ENCODE measurements around the gene CHST10.
"Not testable (repeated sequence)": the region's sequence is repeated elsewhere in the genome, so short reads cannot be mapped to it uniquely, and the experiment has no call there.

The CHST10 gene

DNA sequence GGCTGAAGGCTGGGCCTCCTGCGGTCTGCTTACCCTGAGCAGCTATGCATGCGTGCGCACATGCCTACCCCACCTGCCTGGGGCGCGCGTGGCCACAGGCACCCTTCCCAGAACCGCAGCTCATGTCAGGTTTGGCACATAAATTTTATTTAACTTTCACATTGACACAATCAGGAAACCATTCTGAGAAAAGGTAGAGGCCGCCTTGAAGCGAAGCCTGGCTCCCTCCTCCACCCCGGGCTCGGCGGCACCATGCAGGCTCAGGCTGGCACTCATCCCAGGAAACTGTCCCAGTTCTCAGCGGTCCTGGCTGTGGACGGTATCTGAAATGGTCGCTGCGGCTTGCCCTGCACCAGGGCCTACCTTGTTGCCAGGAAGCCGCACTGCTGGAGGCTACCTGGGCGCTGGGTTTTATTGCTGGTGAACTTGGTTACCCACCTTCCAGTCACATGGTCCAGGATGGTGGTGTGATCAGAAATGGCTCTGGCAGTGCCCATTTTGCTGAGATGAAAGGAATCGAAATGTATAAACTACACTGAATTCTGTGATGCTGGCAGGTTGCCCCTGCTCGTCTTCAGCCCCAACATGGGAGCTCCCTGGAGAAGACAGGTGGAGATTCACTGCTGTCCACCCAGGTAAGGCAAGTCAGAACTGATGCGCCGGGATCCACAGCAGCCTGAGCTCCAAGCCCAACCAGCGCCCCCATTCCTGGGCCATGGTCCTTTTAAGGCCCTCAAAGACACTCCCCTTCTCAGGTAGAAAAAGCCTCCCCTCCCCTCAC lies 25.5 kb downstream of the CHST10 start:
- no peak for DNase-seq

DNA sequence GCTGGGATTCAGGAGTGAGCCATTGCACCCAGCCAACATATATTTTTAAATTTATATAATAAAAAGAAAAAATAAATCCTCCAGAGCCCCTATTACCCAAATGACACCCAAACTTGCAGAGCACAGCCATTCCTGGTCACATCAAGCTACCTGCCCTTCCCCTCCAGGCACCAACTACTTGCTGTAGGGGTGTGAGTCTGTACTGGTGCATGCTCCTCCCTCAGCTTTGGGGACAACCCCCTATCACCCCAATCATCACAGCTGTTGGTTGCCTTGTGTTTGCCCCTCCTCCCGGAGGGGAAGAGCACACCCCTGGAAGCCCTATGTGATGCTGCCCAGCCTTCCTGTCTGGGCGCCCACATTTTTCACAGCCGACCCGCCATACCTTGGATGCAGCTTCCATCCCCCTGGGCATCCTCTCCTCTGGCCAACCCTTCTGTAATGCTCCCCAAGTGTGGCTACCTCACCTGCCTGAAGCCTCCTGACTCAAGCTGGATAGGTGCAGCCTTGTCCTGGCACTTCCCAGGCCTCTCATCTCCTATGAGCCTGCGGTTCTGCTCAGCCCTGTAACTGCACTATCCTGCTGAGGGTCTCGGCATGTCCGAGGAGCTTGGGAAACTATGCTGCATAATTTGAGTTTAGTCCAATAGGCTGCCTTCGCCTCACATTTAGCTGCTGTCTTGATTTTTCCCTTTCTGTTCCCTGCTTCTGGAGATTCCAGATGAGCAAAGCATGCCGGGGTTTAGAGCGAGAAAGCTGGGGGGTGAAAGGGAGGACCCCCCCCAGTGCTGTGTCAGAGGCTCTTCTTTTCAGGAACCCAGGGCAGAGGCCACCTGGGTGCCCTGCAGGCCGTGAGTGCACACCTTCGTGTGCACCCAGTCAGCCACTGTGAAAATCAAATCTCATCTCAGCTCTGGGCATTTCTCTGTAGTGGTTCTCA lies 27.2 kb downstream of the CHST10 start:
- no peak for DNase-seq

DNA sequence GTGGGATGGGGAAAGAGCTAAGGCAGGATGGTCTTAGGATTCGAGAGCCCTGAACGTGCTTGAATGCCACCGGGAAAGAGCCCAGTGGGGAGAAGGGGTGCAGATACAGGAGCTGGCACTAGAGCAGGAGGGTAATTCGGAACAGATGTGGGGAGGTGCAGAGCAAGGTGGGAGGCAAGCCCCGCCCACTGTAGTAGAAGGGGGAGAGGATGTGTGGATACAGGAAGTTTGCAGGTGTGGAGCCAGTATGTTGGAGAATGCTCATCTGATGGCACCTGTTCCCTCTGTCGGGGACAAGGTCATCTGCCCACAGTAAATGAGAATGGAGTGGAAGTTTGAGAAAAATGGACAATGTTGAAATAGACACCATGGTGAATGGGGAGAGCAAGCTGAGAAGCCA lies 28.8 kb downstream of the CHST10 start:
- DNase-seq: no peak

DNA sequence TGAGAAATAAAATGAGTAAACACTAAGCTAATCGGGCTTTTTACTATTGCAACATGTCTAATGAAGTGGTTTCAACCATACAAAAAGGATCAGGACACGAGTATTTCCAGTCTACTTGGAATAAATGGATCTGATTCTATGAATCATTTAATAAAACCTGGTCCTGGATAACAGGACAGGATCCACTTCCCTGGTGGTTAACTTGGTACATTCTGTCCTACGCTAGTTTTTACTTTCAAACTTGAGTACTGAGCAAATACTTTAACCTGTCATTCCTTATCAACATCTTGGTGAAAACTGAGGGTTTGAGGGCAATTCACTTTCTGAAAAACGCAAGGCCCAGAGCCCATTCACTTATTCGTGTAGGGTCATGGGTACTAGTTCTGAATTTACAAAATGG lies 33.5 kb downstream of the CHST10 start:
- DNase-seq: no peak

DNA sequence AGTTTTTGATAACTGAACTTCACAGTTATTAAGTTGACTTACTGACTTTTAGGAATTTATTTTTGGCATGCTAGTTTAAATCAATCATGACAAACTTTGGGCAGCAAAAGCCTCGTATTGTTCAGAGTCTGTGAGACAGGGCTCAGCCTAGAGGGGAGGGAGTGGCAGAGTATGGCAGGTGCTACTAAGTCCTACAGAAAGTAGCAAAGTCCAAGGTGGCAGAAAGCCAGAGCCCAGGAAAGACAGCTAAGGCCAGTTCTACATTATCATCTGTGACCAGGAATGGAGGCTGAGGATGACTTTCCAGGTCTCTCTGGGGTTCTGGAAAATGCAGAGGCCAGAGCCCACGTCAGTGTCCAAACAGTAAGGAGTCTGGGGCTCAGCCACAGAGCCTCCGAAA lies 34.2 kb downstream of the CHST10 start:
- no peak for DNase-seq

DNA sequence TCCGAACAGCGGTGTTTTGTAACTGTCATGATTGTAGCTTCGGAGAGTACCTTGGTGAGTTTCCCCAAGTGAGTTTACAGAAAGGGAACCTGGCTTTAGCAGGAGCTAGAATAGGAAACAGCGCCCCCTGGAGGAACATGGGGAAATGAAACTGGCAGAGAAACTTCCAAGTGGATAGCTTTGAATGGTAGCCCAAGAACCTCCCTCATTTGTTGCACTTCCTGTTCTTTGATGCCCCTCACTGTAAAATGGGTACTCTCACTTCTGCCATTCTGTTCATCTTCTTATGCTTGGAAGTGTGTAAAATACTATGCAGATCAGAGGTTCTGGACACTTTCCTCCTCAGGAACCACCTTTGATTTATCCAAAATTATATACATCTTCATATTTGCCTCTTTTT lies 36.2 kb downstream of the CHST10 start:
- peak; percentile 46 for DNase-seq

DNA sequence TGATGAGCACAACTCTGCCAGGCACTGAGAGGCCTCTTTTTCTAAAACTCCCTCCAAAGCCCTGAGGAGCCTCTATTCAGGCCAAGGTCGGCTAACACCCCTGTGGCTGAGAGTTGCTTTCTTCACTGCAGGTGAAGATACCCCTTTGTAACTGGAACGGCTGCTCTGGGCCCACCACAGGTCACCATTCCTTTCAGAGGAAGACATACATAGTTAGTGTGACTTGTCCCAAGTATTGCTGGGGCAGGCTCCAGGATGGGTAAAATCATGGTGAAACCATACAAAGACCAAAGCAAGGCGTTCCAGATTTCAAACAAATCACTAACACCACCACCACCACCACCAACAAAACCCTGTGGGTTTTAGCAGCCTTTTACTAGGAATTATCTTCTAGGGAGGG lies 36.8 kb downstream of the CHST10 start:
- no peak for DNase-seq

DNA sequence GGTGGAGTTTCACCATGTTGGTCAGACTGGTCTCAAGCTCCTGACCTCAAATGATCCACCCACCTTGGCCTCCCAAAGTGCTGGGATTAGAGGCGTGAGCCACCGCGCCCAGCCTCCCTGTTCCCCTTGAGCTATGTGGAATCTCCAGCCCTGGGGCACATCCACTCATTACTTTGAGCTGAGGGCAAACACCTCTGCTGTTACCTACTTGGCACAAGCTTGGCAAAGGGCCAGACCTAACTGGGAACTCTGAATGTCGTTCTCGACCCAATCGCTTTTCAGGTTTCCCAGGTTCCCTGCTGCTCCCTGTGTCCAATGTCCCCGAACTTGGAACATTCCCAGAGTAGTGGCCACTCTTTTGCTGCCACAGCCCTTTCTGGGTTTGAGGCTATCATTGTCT lies 40.6 kb downstream of the CHST10 start:
- DNase-seq: no peak

DNA sequence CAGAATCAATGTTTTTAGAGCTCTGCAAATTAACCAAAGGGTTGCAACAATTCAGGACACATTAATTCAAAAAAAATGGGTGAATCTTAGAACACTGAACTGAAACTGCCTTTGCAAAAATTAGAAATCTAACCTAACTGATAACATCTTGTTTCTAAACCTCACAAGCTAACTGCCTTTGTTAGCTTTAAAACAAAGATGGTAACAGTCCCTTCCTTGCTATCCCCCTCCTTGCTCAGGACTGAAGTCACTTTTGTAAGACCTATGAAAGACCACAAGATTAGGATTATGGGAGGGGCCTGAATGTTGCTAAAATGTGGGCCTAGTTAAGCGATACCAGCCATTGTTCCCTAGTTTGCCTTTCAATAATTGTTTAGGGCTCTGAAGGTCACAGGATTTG lies 50.3 kb downstream of the CHST10 start:
- no peak for DNase-seq

DNA sequence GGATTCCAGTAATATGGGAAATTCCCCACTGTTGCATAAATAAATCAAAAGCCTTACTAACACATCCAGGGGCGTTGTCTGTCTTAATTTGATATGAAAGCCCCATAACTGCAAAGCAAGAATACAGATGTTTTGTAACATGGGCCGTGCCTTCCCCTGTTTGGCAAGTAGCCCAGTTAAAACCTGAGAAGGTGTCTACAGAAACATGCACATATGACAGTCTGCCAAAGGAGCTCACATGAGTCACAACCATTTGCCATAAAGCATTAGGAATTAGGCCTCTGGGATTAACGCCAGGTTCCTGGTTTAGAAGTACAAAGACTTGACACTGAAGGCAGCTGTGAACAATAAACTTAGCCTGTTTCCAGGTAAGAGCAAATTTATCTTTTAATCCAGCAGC lies 52.0 kb downstream of the CHST10 start:
- peak; percentile 77 for DNase-seq

DNA sequence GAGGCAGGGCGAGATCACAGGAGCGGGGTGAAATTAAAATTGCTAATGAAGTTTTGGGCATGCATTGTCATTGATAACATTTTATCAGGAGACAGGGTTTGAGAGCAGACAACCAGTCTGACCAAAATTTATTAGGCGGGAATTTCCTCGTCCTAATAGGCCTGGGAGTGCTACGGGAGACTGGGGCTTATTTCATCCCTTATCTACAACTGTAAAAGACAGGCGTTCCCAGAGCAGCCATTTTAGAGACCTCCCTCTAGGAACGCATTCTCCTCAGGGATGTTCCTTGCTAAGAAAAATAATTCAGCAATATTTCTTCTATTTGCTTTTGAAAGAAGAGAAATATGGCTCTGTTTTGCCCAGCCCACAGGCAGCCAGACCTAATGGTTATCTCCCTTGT lies 55.2 kb downstream of the CHST10 start:
- not testable (repeated sequence) for DNase-seq

DNA sequence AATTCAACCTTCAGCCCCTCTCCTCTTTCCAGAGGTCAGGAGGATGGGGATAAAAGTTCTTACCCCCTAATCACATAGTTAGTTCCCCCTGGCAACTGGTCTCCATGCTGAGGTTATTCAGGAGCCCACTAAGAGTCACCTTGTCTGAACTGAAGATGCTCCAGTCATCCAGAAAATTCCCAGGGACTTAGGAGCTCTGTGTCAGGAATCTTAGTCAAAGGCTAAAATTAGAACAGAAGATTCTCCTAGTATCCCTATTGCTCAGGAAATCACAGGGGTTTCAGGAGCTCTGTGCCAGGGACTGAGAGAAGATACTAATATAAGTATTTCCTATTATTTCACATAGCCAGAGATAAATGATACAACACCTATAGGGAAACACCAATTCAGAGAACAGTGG lies 57.9 kb downstream of the CHST10 start:
- DNase-seq: no peak

DNA sequence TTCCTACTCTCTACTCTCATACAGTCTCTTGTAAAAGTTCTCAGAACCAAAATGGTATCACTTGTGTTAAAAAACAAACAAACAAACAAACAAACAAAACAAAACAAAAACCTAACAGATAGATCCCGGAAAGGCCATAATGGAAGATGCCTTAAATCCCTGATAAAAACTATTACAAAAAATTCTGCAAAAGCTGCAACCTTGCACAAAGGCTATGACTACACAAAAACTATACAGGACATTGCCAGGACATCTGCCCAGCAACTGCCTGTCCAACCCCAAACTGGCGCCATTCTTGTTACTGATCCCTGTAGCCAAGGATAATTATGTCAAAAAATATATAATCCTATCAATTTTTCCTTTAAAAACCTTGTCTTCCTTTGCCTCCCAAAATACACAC lies 58.9 kb downstream of the CHST10 start:
- DNase-seq: no peak

DNA sequence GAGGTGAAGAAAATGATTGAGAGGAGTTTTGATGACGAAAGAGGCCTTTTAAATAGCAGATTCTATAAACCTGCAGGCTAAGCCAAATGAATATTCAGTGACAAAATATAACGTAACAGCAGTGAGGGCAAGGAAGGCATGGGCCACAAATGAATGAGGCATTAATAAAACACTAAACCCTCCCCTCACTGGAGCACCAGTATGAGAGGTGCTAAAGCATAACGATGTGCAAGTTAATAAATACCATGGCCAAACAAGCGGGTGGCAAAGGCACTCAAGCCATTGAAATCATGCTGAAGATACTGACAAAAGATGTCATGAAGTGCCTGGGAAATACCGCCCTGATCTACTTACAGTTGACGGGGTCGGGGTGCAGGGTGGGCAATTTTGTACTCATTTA lies 64.9 kb downstream of the CHST10 start:
- DNase-seq: no peak

DNA sequence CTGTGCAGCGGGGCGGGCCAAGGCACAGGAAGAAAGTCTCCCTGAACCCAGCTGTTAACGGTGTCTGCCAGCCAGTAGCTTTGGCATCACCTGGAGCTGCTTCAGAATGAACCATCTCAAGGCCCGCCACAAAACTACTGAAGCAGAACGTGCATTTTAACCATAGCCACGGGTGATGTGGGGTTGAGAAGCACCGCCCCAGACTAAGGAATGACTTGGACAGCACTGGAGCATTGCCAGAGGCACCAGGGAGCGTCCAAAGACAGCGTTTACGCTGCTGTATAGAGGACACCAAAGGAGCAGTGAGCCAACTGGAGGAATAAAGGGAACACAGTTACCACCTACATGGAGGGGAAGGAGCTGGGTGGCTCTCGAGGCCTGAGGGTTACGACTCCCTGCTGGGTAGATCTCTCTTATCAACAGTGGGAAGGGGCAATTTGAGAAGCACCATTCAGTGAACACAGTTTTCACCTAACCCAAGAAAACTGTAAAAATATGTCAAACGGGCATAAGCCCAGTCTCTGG lies 66.7 kb downstream of the CHST10 start:
- DNase-seq: peak; percentile 81

DNA sequence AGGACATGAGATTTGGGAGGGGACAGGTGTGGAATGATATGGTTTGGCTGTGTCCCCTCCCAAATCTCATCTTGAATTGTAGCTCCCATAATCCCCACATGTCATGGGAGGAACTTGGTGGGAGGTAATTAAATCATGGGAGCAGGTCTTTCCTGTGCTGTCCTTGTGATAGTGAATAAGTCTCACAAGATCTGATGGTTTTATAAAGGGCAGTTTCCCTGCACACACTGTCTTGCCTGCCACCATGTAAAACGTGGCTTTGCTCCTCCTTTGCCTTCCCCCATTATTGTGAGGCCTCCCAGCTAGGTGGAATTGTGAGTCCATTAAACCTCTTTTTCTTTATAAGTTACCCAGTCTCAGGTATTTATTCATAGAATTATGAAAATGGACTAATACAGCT lies 72.3 kb downstream of the CHST10 start:
- not testable (repeated sequence) for DNase-seq

DNA sequence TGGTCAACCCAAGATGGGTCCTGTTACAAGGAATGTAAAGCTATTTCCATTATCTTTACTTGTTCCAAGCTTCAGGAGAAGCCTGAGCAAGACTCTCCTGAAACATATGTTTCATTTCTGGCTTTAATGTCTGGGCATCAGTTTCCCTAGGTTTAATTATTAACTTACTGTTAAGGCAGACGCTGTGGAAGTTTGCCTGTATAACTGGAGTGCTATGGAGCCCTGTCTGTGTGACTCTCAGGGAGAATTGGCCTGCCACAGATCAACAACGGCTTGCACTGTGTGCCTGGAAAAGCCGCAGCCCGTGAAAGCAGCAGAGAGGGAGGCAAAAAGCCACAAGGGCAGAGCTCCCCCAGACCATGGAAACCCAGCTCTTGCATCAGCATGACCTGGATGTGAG lies 73.0 kb downstream of the CHST10 start:
- no peak for DNase-seq

DNA sequence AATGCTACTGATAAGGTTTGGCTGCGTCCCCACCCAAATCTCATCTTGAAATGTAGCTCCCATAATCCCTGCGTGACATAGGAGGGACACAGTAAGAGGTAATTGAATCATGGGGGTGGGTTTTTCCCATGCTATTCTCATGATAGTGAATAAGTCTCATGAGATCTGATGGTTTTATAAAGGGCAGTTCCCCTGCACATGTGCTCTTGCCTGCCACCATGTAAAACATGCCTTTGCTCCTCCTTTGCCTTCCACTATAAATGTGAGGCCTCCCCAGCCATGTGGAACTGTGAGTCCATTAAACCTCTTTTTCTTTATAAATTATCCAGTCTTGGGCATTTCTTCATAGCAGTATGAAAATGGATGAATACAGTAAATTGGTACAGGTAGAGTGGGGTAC lies 75.0 kb downstream of the CHST10 start:
- DNase-seq: not testable (repeated sequence)
